Suprapubic skin (tissue), 4 donors: ENCODE results near the gene P2RX4. TPM values are rescaled to one million over a fixed set of nuclear protein-coding genes. Genes with fewer than 3 reads are reported as not detected.
"Not testable (repeated sequence)": the region's sequence is repeated elsewhere in the genome, so short reads cannot be mapped to it uniquely, and the experiment has no call there.

Source experiments
- DNase-seq, 2 donors: peaks; one replicate each; pipeline ENCODE4 v3.0.0-alpha.2; 2019; ENCODE audit warnings: low spot score in 2 of 2
- H3K27ac ChIP-seq: fragments of 200-600 bp; sonication (generic); one replicate; pipeline ENCODE4 v1.5.1; 2019
- H3K27me3 ChIP-seq: fragments of 200-600 bp; sonication (generic); one replicate; pipeline ENCODE4 v1.5.1; 2019
- H3K36me3 ChIP-seq: fragments of 200-600 bp; sonication (generic); one replicate; pipeline ENCODE4 v1.5.1; 2019
- H3K4me1 ChIP-seq: fragments of 200-600 bp; sonication (generic); one replicate; pipeline ENCODE4 v1.5.1; 2019
- H3K4me3 ChIP-seq: fragments of 200-600 bp; sonication (generic); one replicate; pipeline ENCODE4 v1.5.1; 2019; ENCODE audit warnings: mild to moderate bottlenecking
- H3K9me3 ChIP-seq: fragments of 200-600 bp; sonication (generic); one replicate; pipeline ENCODE4 v1.5.1; 2019
- CTCF ChIP-seq, 2 donors: fragments of 200-600 bp in 1 of 2; fragments of 450-650 bp in 1 of 2; sonication (generic) in 1 of 2; IDR thresholded peaks; one replicate each; pipeline ENCODE4 v1.5.1; 2016 to 2019; ENCODE audit warnings: antibody characterized with exemption in 2 of 2, mild to moderate bottlenecking in 1 of 2, moderate library complexity in 1 of 2
- EP300 ChIP-seq: sonication (generic); formaldehyde crosslinking; IDR thresholded peaks from one replicate; pipeline ENCODE4 v1.6.1; 2017; ENCODE audit warnings: antibody characterized with exemption
- POLR2A ChIP-seq, 2 donors: fragments of 450-650 bp; IDR thresholded peaks; one replicate each; pipeline ENCODE4 v1.6.1; 2017; ENCODE audit warnings: antibody characterized with exemption in 2 of 2, mild to moderate bottlenecking in 2 of 2, moderate library complexity in 2 of 2
- POLR2AphosphoS5 ChIP-seq, 3 donors: sonication (generic); formaldehyde crosslinking; IDR thresholded peaks; one replicate each; pipeline ENCODE4 v1.6.1; 2017; ENCODE audit warnings: antibody characterized with exemption in 3 of 3
- WGBS: methylation state at CpG from one replicate; pipeline ENCODE4 v1.1.5; 2018; 5-methylcytosine and 5-hydroxymethylcytosine counted together
- total RNA-seq, 4 donors: library from RNA; depleted of rRNA; stranded (reverse); fragments of >200 nt; gene quantifications; one replicate each; pipeline ENCODE4 v1.1.0, GENCODE V29; 2016

Gene P2RX4
- total RNA-seq, 4 donors from 2014 or later, result 7.9 to 22.4 (median 15.4) TPM

DNA sequence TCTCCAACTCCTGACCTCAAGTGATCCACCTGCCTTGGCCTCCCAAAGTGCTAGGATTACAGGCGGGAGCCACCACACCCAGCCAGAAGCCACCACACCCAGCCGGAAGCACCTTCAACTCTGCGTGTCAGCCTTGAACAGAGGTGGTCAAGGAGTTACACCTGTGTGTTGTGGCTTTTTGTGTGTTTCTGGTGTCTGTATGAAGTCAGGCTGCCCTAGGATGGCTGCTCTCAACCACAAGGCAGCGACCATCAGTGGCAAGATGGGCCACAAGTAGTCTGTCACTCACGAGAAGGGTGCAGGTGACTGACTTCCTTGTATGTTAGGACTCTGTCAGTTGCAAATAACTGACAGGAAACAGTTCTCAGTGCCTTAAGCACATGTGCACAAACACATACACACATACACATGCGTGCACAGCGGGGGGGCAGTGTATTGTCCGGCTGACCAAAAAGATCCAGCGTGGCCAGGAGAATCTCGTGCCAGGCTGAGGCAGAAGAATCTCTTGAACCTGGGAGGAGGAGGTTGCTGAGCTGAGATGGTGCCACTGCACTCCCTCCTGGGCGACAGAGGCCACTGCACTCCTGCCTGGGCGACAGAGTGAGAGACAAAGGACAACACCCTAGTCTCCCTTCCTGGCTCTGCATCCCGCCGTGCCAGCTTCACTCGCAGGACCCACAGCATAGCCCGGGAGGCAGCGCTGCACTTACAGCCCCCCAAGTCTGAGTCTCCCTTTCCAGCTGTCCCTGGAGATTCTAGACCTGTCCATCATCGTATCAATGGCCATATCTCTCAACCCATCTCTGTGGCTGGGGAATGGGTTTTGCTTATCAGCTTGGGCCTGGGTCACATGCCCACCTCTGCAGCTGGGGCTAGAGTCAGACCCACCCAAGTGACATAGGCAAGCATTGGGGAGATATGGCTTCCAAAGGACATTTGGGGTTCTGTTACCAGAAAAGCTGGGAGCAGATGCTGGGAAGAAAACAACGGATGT is 13.7 kb downstream of the P2RX4 start:
- Histone ChIP-seq H3K4me3 (no peak overlapping the region), H3K36me3 (peaks cover 10% of the 10 kb centered on the region), H3K27me3 (no peaks in the 10 kb centered on the region), H3K27ac (no peak overlapping the region), H3K4me1 (peaks cover 9% of the 10 kb centered on the region), H3K9me3 (no peaks in the 10 kb centered on the region)
- no peak for DNase-seq
- WGBS, result 74% methylated on average over 16 of the region's 19 CpGs
- TF ChIP-seq POLR2AphosphoS5 (IDR thresholded peaks at IDR 0.05) (no peak), CTCF (IDR thresholded peaks at IDR 0.05) (peak in 1 of 2 donors; percentile 16)

DNA sequence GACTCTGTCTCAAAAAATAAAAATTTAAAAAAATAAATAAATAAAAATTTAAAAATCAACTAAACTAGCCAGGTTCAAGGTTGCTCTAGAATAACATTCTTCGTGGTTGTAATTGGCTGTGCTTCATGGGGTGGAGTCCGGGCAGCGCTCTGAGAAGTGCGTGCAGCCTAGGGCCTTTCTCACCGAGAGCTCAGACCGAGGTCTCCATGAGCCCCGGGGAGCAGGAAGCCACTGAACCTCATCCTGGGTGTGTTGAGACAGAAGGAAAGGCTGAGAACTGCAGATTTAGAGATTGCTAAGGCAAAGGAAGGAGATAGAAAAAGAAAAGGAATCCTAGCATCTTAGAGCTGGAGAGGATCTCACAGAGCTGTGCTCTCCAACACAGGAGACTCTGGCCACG is 14.7 kb downstream of the P2RX4 start:
- no peak overlapping the region for H3K4me3 ChIP-seq
- peaks cover 9% of the 10 kb centered on the region for H3K4me1 ChIP-seq
- no peaks in the 10 kb centered on the region for H3K27me3 ChIP-seq
- TF ChIP-seq EP300 (no peak), CTCF (IDR thresholded peaks at IDR 0.05) (no peak), POLR2A (IDR thresholded peaks at IDR 0.05) (no peak), POLR2AphosphoS5 (IDR thresholded peaks at IDR 0.05) (no peak)
- no peak for DNase-seq
- H3K9me3 ChIP-seq, result no peaks in the 10 kb centered on the region
- 48% methylated on average over 8 of the region's 8 CpGs for WGBS
- no peak overlapping the region for H3K27ac ChIP-seq
- H3K36me3 ChIP-seq, result peaks cover 9% of the 10 kb centered on the region

DNA sequence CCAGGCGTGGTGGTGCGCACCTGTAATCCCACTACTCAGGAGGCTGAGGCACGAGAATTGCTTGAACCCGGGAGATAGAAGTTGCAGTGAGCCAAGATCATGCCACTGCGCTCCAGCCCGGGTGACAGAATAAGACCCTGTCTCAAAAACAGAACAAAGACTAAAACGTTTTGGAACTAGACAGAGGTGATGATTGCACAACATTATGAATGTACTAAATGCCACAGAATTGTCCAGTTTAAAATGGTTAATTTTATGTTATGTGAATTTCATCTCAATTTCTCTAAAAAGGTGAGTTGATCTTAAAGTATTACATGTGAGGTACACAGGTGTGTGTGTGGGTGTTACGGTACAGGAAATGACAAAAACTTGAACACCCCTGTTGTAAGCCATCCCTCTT is 16.5 kb downstream of the P2RX4 start:
- 86% methylated on average over 8 of the region's 8 CpGs for WGBS
- Histone ChIP-seq H3K36me3 (peaks cover 9% of the 10 kb centered on the region), H3K27me3 (no peaks in the 10 kb centered on the region), H3K4me3 (no peak overlapping the region), H3K9me3 (no peaks in the 10 kb centered on the region), H3K4me1 (peaks cover 9% of the 10 kb centered on the region), H3K27ac (no peak overlapping the region)
- TF ChIP-seq POLR2AphosphoS5 (IDR thresholded peaks at IDR 0.05), result no peak
- TF ChIP-seq CTCF (IDR thresholded peaks at IDR 0.05), result no peak
- no peak for TF ChIP-seq EP300
- no peak for TF ChIP-seq POLR2A (IDR thresholded peaks at IDR 0.05)
- DNase-seq, result no peak

DNA sequence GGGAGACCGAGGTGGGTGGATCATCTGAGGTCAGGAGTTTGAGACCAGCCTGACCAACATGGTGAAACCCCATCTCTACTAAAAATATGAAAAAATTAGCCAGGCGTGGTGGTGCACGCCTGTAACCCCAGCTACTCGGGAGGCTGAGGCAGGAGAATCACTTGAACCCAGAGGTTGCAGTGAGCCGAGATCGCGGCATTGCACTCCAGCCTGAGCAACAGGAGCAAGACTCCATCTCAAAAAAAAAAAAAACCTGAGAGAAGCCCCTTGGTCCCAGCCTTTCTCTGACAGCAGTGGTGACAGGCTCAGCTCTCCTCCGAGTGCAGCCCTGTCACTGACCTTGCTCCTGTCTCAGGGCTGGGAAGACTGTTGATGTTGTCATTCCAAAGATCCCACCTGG is 16.9 kb downstream of the P2RX4 start:
- not testable (repeated sequence) for DNase-seq, H3K9me3 ChIP-seq, H3K36me3 ChIP-seq, H3K4me1 ChIP-seq, H3K27me3 ChIP-seq, H3K27ac ChIP-seq, H3K4me3 ChIP-seq
- WGBS, result 97% methylated on average over 8 of the region's 8 CpGs

GRCh38 chr12:121227294-121227693 is 17.4 kb downstream of the P2RX4 start:
- Histone ChIP-seq H3K4me3 (no peak overlapping the region), H3K27me3 (no peaks in the 10 kb centered on the region), H3K4me1 (peaks cover 9% of the 10 kb centered on the region), H3K36me3 (peaks cover 5% of the 10 kb centered on the region), H3K27ac (no peak overlapping the region), H3K9me3 (no peaks in the 10 kb centered on the region)
- WGBS, result 42% methylated on average over 9 of the region's 9 CpGs
- DNase-seq, result no peak
- TF ChIP-seq POLR2AphosphoS5 (IDR thresholded peaks at IDR 0.05) (no peak), EP300 (no peak), POLR2A (IDR thresholded peaks at IDR 0.05) (no peak), CTCF (IDR thresholded peaks at IDR 0.05) (no peak)
